Measurements from ENCODE around the gene LYPD6B.

LYPD6B gene

DNA sequence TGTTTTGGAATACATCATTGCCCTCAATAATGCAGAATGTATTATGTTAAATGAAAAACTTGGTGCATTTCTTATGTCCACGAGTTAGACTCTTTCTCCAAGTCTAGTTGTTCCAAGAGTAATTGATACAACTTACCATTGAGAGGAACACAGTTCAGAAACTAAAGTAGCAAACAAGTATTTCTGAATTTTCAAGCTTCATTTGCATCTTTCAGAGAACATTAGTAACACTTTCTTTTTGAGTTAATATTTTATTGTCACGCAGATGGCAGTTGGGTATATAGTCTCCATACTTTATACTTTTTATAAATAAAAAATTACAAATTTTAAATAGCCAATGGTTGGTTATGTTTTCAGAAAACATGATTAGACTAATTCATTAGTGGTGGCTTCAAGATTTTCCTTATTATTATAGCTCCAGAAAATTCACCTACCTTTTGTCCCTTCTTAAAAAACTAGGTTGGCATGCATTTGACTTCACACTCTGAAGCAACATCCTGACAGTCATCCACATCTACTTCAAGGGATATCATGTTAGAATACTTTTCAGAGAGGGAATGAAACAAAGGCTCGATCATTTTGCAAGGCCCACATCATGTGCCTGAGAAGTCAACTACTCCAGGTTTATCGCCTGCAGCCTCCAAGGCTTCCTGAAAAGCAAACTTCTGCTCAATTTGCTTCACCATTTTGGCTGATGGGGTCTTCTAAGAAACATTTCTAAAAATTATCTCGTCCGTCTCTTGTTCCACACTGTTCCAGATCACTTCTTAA, 29.9 kb downstream of the LYPD6B start:
- in situ Hi-C loops (cut with MboI; ENCODE audit: low sequenced_read_pairs), result no loop called here

GRCh38 chr2:149068996-149069888, 30.7 kb downstream of the LYPD6B start:
- in situ Hi-C loops (cut with MboI; ENCODE audit: low sequenced_read_pairs), result no loop called here

DNA sequence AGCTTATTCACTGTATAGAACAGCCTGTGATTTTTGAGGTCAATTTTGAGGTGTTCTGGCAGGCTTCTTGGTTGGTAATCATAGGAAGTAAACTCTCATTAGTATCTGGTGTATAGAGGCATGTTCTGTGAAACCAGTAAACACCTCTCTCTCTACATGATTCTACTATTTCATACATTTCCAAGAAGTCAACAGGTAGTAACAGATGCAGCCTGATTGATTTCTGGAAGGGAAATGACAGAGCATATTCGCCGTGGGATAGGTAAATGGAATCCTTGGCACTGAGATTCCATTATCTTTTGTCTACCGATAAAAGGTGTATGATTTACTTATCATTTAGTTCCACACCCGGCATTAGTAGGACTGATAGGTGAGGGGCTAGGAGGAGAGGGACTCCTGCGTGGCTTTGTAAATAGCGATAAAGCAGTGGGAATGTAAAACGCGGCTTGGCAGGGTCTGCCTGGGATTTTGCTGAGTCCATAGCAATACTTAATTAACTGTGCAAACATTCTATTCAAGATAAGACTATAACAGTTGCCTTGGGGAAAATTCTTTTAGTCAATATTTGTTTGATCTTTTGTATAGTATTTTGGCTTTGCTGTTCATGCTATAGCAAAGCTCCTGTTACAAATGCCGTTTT, 32.3 kb downstream of the LYPD6B start:
- in situ Hi-C loops (cut with MboI; ENCODE audit: low sequenced_read_pairs), result no loop called here

DNA sequence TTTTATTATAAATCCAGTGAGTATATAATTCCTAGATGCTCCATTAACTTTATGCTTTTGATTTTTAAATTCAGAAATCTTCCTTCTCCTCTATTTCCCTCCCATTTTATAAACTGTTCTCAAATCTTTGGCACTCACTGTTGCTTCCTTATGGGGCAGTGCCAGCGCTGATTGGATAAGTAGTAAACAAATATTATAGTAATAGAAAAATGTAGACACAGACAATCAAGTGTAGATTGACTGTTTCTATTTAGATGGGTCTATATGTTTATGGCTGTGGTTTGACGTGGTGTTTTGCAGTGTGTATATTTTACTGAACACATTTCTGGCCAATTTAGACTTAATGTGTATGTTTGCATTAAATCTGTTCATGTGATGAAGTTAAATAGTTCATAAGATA, 36.6 kb downstream of the LYPD6B start:
- in situ Hi-C loops (cut with MboI; ENCODE audit: low sequenced_read_pairs), result no loop called here

DNA sequence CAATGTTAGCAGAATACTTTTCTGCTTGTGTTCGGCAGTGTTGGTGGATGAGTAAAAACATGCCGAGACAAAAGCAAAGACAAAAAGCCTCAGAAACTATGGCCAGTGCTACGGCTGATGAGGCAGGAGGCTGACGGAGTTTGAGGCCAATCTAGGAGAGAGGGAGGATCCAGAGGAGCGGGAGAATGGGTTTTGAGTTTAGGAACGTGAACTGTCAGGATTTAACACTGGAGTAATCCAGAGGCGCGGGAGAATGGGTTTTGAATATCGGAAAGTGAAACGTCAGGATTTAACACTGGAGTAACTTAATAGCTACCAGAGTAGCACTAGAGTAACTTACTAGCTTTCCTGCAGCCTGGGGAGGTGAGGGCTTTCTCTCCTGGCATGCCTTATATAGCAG, 37.4 kb downstream of the LYPD6B start:
- in situ Hi-C loops (cut with MboI; ENCODE audit: low sequenced_read_pairs), result no loop called here

DNA sequence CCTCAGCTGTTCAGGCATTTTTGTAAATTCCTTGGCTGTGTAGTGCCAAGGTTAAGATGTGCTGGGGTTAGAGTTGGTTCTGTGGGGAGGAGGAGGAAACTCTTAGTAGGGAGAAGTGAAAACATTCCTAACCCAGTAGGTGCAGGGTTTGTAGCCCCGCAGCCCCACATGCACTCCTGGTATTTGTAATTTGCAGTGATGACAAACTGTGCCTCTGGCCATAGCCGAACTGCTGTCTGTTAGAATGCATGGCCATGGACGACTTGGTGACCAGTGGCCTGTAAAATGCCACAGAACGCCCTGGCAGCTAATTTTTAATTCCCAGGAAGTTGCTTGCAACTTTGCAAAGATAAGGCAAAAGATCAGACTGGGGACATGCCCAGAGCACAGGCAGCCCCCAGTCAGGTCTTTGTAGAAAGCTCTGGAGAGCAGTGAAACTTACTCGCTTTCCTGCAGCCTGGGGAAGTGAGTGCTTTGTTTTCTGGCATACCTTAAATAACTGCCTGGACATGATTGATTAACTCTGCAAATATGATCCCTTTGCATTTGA, 38.4 kb downstream of the LYPD6B start:
- in situ Hi-C loops (cut with MboI; ENCODE audit: low sequenced_read_pairs), result no loop called here

DNA sequence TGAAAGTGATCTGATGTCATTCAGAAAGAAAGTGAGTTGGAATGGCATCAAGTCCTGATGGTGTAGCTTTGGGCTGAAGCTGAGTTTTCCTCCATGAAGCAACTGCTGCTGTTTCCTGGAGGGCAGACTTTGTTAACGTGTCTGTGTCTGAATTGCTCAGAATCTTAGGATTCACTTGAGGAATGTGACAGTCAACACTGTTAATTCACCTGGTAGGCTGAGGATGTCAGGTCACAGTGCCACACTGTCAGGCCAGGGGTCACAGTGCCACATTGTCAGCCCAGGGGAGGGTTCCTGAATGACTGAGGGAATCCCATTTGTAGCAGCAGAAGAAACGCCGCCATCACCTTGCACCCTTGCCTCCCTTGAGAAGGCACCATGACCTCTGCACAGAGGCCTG, 39.4 kb downstream of the LYPD6B start:
- in situ Hi-C loops (cut with MboI; ENCODE audit: low sequenced_read_pairs), result no loop called here

GRCh38 chr2:149080099-149080498, 41.6 kb downstream of the LYPD6B start:
- in situ Hi-C loops (cut with MboI; ENCODE audit: low sequenced_read_pairs), result no loop called here

DNA sequence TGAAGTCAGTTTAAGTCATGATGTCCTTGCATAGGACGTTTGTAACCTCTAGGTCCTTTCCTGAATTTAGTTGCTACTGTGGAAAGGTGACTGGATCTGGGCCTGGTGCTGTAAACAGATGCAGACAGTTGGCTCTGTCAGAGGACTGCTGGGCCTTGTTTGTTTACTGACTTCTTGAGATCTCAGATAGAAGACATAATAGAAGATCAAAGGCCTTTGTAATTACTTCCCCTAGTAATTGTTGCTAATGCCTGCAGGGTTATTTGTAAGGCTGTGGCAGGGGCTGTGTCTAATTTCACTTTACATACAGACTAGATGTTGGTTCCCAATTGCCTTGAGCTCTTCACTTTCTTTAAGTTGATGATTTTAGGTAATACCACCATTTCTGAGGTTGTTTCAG, 42.5 kb downstream of the LYPD6B start:
- in situ Hi-C loops (cut with MboI; ENCODE audit: low sequenced_read_pairs), result no loop called here

GRCh38 chr2:149082079-149082478, 43.6 kb downstream of the LYPD6B start:
- in situ Hi-C loops (cut with MboI; ENCODE audit: low sequenced_read_pairs), result no loop called here

- in situ Hi-C loops (cut with MboI; ENCODE audit: low sequenced_read_pairs), result no loop called here
Observed at GRCh38 chr2:149082735-149083134, 44.2 kb downstream of the LYPD6B start.

DNA sequence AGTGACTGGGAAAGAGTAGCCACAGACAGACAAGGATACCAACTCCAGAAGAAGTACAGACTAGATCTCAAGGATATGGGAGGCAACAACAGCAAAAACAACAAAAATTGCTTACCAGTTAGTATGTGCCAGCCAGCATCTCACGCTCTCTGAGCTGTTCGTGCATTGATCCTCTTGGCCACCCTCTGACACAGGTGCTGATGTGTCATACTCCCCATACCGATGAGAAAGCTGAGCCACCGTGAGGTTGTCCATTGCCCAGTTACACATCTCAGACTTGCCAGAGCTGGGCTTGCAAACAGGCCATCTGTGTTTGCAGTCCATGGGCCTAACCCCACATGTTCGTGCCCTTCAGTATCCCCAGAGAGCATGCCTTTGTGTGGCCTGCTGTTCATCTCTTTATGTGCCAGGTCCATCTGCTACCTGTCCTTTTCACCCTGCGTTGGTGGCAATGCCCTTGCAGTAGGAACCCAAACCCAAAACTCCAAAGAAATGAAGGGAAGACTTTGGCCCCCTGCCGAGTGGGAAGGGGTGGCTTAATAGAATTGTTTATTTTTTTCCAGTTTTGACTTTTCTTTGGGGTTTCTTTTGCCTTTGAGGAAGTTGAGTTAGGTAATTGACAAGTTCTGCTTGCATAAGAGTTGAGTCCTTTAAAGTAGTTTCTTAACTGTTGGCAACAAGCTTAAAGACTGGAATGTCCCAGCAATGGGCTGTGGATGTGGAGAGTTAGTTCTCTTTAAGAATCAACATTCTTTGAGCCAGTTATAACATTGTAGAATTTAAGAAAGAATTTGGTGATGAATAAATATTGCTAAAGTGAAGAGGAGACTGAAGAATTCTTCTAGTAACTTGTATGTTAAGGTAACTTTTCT, 46.7 kb downstream of the LYPD6B start:
- in situ Hi-C loops (cut with MboI; ENCODE audit: low sequenced_read_pairs), result no loop called here

DNA sequence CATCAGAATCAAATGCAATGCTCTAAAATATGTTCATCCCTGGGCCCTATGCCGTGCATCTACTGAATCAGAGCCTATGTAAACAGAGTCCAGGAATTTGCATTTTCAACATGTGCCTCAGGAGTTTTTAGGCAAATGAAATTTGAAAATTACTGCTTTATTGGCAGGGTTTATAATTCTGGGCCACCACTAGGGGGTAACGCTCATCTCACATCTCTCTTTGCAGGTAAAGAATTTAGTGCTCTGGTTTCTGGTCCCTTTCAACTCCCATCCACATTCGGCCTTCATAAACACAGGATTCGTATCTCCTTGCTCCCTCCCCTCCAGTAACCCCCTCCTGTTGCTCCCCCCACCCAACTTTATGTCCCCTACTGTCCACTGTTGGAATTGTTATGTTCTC, 49.3 kb downstream of the LYPD6B start:
- in situ Hi-C loops (cut with MboI; ENCODE audit: low sequenced_read_pairs), result no loop called here

GRCh38 chr2:149089068-149089467, 50.6 kb downstream of the LYPD6B start:
- in situ Hi-C loops (cut with MboI; ENCODE audit: low sequenced_read_pairs), result no loop called here

DNA sequence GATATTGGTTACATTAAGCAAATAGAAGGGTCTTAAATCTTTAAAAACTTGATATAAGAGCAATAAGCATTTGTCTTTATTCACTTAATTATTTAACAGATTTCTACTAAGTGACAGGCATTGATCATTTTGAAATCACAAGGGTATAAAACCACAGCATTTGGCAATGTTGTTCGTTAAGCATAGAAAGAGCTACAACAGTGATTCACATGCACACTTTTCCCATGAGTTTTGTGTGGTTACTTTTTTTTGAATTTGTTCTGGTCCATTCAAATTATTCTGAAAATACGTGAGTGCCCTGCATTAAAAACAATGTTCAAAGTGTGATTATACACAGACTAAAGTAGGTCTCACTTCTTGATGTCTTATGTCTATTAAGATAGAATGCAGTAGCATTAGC, 52.2 kb downstream of the LYPD6B start:
- in situ Hi-C loops (cut with MboI; ENCODE audit: low sequenced_read_pairs), result no loop called here

DNA sequence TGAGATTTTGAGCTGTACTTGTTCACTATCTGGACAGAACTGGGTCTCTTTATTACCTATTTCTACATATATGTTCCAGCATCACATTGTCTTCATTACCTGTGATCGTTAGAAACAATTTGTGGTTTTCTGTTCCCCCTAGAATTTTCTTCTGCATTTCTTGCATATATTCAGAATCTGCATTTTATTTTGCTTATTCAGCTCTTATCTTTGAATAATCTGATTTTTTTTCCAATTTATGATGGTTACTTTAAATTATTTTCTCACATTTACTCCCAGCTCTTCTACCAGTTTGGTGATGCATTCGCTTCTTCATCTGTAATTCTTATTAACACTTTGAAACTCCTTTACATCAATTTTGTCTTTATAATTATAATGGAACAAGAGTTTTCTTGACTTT, 55.1 kb downstream of the LYPD6B start:
- in situ Hi-C loops (cut with MboI; ENCODE audit: low sequenced_read_pairs), result no loop called here

DNA sequence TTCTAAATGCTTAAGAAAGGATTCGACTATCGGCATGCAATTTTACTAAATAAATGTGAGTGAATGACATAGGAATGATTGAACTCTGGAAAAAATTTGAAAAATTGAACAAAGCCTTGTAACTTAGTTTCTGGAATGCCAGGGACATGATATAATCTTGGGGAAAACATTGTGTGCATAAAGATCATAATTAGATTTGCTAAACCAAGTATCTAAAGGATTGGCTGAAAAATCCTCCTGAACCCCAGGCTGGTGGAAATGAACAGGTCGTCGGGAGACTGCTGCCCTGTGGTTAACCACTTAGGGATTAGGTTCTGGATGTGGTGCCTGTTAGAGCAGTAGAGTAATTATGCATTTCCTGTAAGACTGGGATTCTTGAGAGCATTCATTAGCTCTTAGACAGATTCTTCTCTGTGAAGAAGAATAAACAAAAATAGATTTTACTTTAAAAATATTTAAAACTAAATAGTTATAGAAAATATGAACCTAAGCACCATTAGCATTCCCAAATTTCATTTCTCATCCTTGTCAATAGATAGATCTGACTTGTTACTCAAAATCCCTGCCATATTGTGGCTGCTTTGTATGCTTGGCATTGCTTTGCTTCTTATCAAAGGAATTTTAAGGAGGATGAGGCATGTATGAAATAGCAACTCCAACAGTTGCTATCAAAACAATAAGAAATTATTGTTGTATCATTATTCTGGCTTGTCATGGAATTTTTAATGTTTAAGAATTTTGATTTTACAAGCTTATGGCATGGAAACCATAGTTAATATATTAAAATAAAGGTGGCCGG, 55.9 kb downstream of the LYPD6B start:
- in situ Hi-C loops (cut with MboI; ENCODE audit: low sequenced_read_pairs), result no loop called here

DNA sequence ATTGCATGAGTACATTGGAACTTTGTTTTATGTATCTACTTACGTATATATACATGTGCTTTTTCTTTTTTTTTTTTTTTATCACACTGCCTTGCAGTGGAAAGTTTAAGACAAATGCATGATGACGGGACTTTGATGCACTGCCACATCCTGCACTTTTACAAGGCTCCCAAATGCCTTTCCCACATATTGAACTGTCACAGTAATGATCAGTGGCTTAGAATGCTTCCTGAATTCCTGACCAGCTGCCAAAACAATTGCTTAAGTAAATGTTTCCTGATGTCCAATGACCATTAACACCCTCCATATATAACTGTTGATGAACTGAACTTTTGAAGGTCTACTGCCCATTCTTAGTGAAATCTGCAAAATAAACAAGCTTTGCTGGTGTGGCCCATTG, 60.2 kb downstream of the LYPD6B start:
- in situ Hi-C loops (cut with MboI; ENCODE audit: low sequenced_read_pairs), result no loop called here

DNA sequence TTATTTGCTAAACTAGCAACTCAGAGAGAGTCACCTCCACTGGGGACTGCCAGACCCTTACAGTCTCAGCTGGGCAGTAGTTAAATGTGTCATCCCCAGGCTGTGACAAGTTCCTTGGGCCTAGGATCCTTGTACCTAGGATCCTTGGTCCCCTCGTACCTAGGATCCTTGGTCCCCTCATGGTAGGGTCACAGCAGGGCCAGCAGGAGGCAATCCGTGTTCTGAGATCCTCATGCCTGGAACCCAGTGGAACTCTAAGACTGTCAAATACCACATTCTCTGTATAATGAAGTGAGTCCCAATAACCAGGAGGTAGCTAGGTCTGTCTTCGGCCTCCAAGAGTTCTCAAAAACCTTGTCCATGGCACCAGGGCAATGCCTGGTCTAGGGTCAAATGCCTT, 60.8 kb downstream of the LYPD6B start:
- in situ Hi-C loops (cut with MboI; ENCODE audit: low sequenced_read_pairs), result no loop called here

Measured in HL-60/S4 treated with phorbol 12-myristate 13-acetate at 8.2 ng/mL for 4 days and 3 days (cell line).